Mesodermal cell (in vitro differentiated cells): Measurements from ENCODE around the gene FAN1. TPM values are rescaled to one million over a fixed set of nuclear protein-coding genes. Genes with fewer than 3 reads are reported as not detected.
"Not testable (repeated sequence)": the region's sequence is repeated elsewhere in the genome, so short reads cannot be mapped to it uniquely, and the experiment has no call there.

ENCODE experiments used
- H3K27ac ChIP-seq: 2 replicates; pipeline ENCODE4 v1.7.0; 2013; ENCODE audit warnings: mild to moderate bottlenecking, low read depth, low read length, moderate library complexity; ENCODE audit not compliant: severe bottlenecking
- H3K36me3 ChIP-seq: 2 replicates; pipeline ENCODE4 v1.7.1; 2013; ENCODE audit warnings: mild to moderate bottlenecking, low read length, moderate library complexity; ENCODE audit not compliant: control insufficient read depth, insufficient read depth
- H3K4me1 ChIP-seq: one replicate; pipeline ENCODE4 v1.7.1; 2013; ENCODE audit warnings: mild to moderate bottlenecking, low read length; ENCODE audit not compliant: insufficient read depth, control insufficient read depth, poor library complexity, severe bottlenecking
- H3K4me3 ChIP-seq: 2 replicates; pipeline ENCODE4 v1.7.0; 2013; ENCODE audit warnings: low read length, control low read depth, mild to moderate bottlenecking; ENCODE audit not compliant: insufficient read depth, poor library complexity, severe bottlenecking; ENCODE audit errors: extremely low read depth
- H3K9me3 ChIP-seq: 2 replicates; pipeline ENCODE4 v1.7.1; 2013; ENCODE audit warnings: mild to moderate bottlenecking, low read length, moderate library complexity; ENCODE audit not compliant: control insufficient read depth
- WGBS, 2 experiments: methylation state at CpG; one replicate each; pipeline ENCODE4 v1.1.5; 2013; ENCODE audit warnings: missing lambda C conversion rate in 2 of 2; ENCODE audit not compliant: insufficient coverage in 2 of 2; 5-methylcytosine and 5-hydroxymethylcytosine counted together
- polyA plus RNA-seq, 2 experiments: library from polyadenylated mRNA; stranded (reverse); fragments of 50-300 nt; gene quantifications; one replicate each; pipeline ENCODE4 v1.2.3, GENCODE V29; 2013

FAN1 gene
- polyA plus RNA-seq (2013, experiment 1 of 2) = 15.0 TPM
- 16.5 TPM for polyA plus RNA-seq (2013, experiment 2 of 2)

- no peaks in the 10 kb centered on the region for H3K4me1 ChIP-seq
- peak within 1 kb of the TSS; percentile 81 for H3K27ac ChIP-seq
- peak within 1 kb of the TSS; percentile 62 for H3K4me3 ChIP-seq
- WGBS, 2 experiments = 0% methylated on average over 37 to 46 of the region's 65 CpGs
- peaks cover 4% of the 10 kb centered on the region for H3K36me3 ChIP-seq
- H3K9me3 ChIP-seq = no peaks in the 10 kb centered on the region
Measured at GRCh38 chr15:30903497-30904187, at the start of gene FAN1. FAN1 (plus strand) TSS chr15:30903915; CDS start chr15:30904664, 749 bp downstream.

- H3K27ac ChIP-seq = no peak overlapping the region
- H3K9me3 ChIP-seq = no peaks in the 10 kb centered on the region
- 55 to 61% methylated on average over 3 of the region's 7 CpGs for WGBS, 2 experiments
- no peaks in the 10 kb centered on the region for H3K36me3 ChIP-seq
- no peak overlapping the region for H3K4me3 ChIP-seq
- no peaks in the 10 kb centered on the region for H3K4me1 ChIP-seq
Measured at GRCh38 chr15:30859091-30859874, 44.4 kb upstream of the FAN1 start.

- no peaks in the 10 kb centered on the region for H3K36me3 ChIP-seq
- no peak overlapping the region for H3K4me3 ChIP-seq
- H3K9me3 ChIP-seq = no peaks in the 10 kb centered on the region
- no peaks in the 10 kb centered on the region for H3K4me1 ChIP-seq
- H3K27ac ChIP-seq = no peak overlapping the region
Measured at GRCh38 chr15:30865257-30865656, 38.5 kb upstream of the FAN1 start.

GRCh38 chr15:30870681-30871080 lies 33.0 kb upstream of the FAN1 start:
- H3K4me1 ChIP-seq = no peaks in the 10 kb centered on the region
- no peaks in the 10 kb centered on the region for H3K9me3 ChIP-seq
- no peak overlapping the region for H3K27ac ChIP-seq
- no peaks in the 10 kb centered on the region for H3K36me3 ChIP-seq
- WGBS, 2 experiments = 63 to 67% methylated on average over 1 of the region's 1 CpG
- no peak overlapping the region for H3K4me3 ChIP-seq

GRCh38 chr15:30872341-30872748 lies 31.4 kb upstream of the FAN1 start:
- Histone ChIP-seq H3K9me3 (no peaks in the 10 kb centered on the region), H3K4me1 (no peaks in the 10 kb centered on the region), H3K36me3 (no peaks in the 10 kb centered on the region), H3K4me3 (no peak overlapping the region), H3K27ac (no peak overlapping the region)
- WGBS, 2 experiments = 100% methylated on average over 1 of the region's 1 CpG; no CpG with 5 or more reads in 1 of the 2 experiments

GRCh38 chr15:30877070-30877469 lies 26.6 kb upstream of the FAN1 start:
- no peak overlapping the region for H3K4me3 ChIP-seq
- no peaks in the 10 kb centered on the region for H3K4me1 ChIP-seq
- H3K9me3 ChIP-seq = no peaks in the 10 kb centered on the region
- no peak overlapping the region for H3K27ac ChIP-seq
- no peaks in the 10 kb centered on the region for H3K36me3 ChIP-seq

GRCh38 chr15:30878515-30878914 lies 25.2 kb upstream of the FAN1 start:
- H3K4me3 ChIP-seq = no peak overlapping the region
- H3K27ac ChIP-seq = no peak overlapping the region
- no peaks in the 10 kb centered on the region for H3K9me3 ChIP-seq
- H3K36me3 ChIP-seq = no peaks in the 10 kb centered on the region
- WGBS, 2 experiments = no CpG with 5 or more reads among the region's 1 CpG
- no peaks in the 10 kb centered on the region for H3K4me1 ChIP-seq

GRCh38 chr15:30882849-30883433 lies 20.8 kb upstream of the FAN1 start:
- Histone ChIP-seq H3K36me3 (no peaks in the 10 kb centered on the region), H3K27ac (no peak overlapping the region), H3K9me3 (no peaks in the 10 kb centered on the region), H3K4me1 (no peaks in the 10 kb centered on the region), H3K4me3 (no peak overlapping the region)
- WGBS, 2 experiments = 89 to 90% methylated on average over 16 to 22 of the region's 22 CpGs

GRCh38 chr15:30883666-30884065 lies 20.0 kb upstream of the FAN1 start:
- not testable (repeated sequence) for H3K9me3 ChIP-seq, H3K27ac ChIP-seq
- 81 to 100% methylated on average over 1 to 9 of the region's 17 CpGs for WGBS, 2 experiments

GRCh38 chr15:30885814-30886213 lies 17.9 kb upstream of the FAN1 start:
- H3K4me3 ChIP-seq = no peak overlapping the region
- no peaks in the 10 kb centered on the region for H3K36me3 ChIP-seq
- WGBS, 2 experiments = 70% methylated on average over 1 of the region's 1 CpG; no CpG with 5 or more reads in 1 of the 2 experiments
- no peaks in the 10 kb centered on the region for H3K9me3 ChIP-seq
- H3K27ac ChIP-seq = no peak overlapping the region
- H3K4me1 ChIP-seq = no peaks in the 10 kb centered on the region

More at GRCh38 chr15:30883666-30884065, 20.0 kb upstream of the FAN1 start:
- H3K36me3 ChIP-seq, H3K4me1 ChIP-seq, H3K4me3 ChIP-seq: not testable (repeated sequence)

- Histone ChIP-seq H3K36me3 (no peaks in the 10 kb centered on the region), H3K4me1 (no peaks in the 10 kb centered on the region), H3K27ac (no peak overlapping the region), H3K4me3 (no peak overlapping the region), H3K9me3 (no peaks in the 10 kb centered on the region)
- WGBS, 2 experiments = 83 to 88% methylated on average over 1 to 3 of the region's 4 CpGs
Measured at GRCh38 chr15:30889196-30889595, 14.5 kb upstream of the FAN1 start.
